GM19025 (cell line): ENCODE results near the gene AIF1L.
"Not testable (repeated sequence)": the region's sequence is repeated elsewhere in the genome, so short reads cannot be mapped to it uniquely, and the experiment has no call there.

ENCODE experiments used
- ATAC-seq: cut with Tn5 transposase; IDR thresholded peaks from one replicate; pipeline ENCODE4 v1.9.1; 2021; ENCODE audit warnings: mild to moderate bottlenecking, low read depth, moderate library complexity; ENCODE audit not compliant: unreplicated experiment

AIF1L gene

GRCh38 chr9:131097948-131098278 is 1.6 kb downstream of the AIF1L start:
- ATAC-seq = no peak

GRCh38 chr9:131098391-131099101 is 2.2 kb downstream of the AIF1L start:
- ATAC-seq = no peak

GRCh38 chr9:131099102-131099606 is 2.8 kb downstream of the AIF1L start:
- no peak for ATAC-seq

GRCh38 chr9:131099845-131100244 is 3.5 kb downstream of the AIF1L start:
- ATAC-seq = not testable (repeated sequence)

- no peak for ATAC-seq
Observed at GRCh38 chr9:131100445-131100844, 4.1 kb downstream of the AIF1L start.

- no peak for ATAC-seq
Observed at GRCh38 chr9:131101207-131101964, 5.1 kb downstream of the AIF1L start.

- no peak for ATAC-seq
Observed at GRCh38 chr9:131103024-131103423, 6.7 kb downstream of the AIF1L start.

GRCh38 chr9:131103535-131103934 is 7.2 kb downstream of the AIF1L start:
- no peak for ATAC-seq

- ATAC-seq = no peak
Observed at GRCh38 chr9:131104016-131104740, 7.8 kb downstream of the AIF1L start.

- no peak for ATAC-seq
Observed at GRCh38 chr9:131105952-131106351, 9.6 kb downstream of the AIF1L start.

GRCh38 chr9:131107760-131108159 is 11.4 kb downstream of the AIF1L start:
- no peak for ATAC-seq

- no peak for ATAC-seq
Observed at GRCh38 chr9:131111186-131111853, 15.0 kb downstream of the AIF1L start.

GRCh38 chr9:131111854-131112311 is 15.6 kb downstream of the AIF1L start:
- no peak for ATAC-seq

GRCh38 chr9:131112374-131113154 is 16.2 kb downstream of the AIF1L start:
- no peak for ATAC-seq

GRCh38 chr9:131113655-131114054 is 17.3 kb downstream of the AIF1L start:
- ATAC-seq = no peak

- ATAC-seq = no peak
Observed at GRCh38 chr9:131114084-131114535, 17.8 kb downstream of the AIF1L start.

GRCh38 chr9:131115360-131115742 is 19.0 kb downstream of the AIF1L start:
- ATAC-seq = not testable (repeated sequence)

- ATAC-seq = no peak
Observed at GRCh38 chr9:131116281-131117120, 20.2 kb downstream of the AIF1L start.
